ENCODE results near the gene UBE2D2. TPM values are rescaled to one million over a fixed set of nuclear protein-coding genes. Genes with fewer than 3 reads are reported as not detected.

UBE2D2 gene
- total and polyA plus RNA-seq, 2 of the 13 experiments (the other 11 are each of a cell fraction or from before 2014, with no cell fraction given), result 79.1 to 109 TPM

GRCh38 chr5:139671096-139671841 lies 110.1 kb downstream of the UBE2D2 start (continued):
- TF ChIP-seq ZNF407 (CRISPR knock-in tag; IDR thresholded peaks at IDR 0.05; ENCODE audit: not compliant biosample characterization) (no peak), RFXAP (CRISPR knock-in tag; IDR thresholded peaks at IDR 0.05; ENCODE audit: borderline replicate concordance) (0 out of 2 replicates have a peak, but pooled peaks have one; percentile 19), KMT2A (CRISPR knock-in tag; IDR thresholded peaks at IDR 0.05) (no peak), PCBP1 (IDR thresholded peaks at IDR 0.05; ENCODE audit: borderline replicate concordance, low read depth, low read length) (0 out of 2 replicates have a peak, but pooled peaks have one; percentile 50), SRSF1 (optimal IDR thresholded peaks at IDR 0.05; ENCODE audit: low read depth, low read length) (peak; percentile 94), ZFP62 (CRISPR knock-in tag; IDR thresholded peaks at IDR 0.05) (no peak), BCL6 (CRISPR knock-in tag; IDR thresholded peaks at IDR 0.05) (no peak), ZBTB33 (CRISPR knock-in tag; IDR thresholded peaks at IDR 0.05) (peak; percentile 95), RBFOX2 (IDR thresholded peaks at IDR 0.05; ENCODE audit: low read depth, low read length) (peak; percentile 46; the same call in 1 of the 2 replicates), ZNF44 (CRISPR knock-in tag; IDR thresholded peaks at IDR 0.05) (no peak)
